HG02840 (cell line): ENCODE results near the gene R3HCC1L.

Experiments used
- ATAC-seq: cut with Tn5 transposase; IDR thresholded peaks from one replicate; pipeline ENCODE4 v1.9.1; 2021; ENCODE audit warnings: mild to moderate bottlenecking, moderate library complexity, moderate number of reproducible peaks; ENCODE audit not compliant: unreplicated experiment, low FRiP score

Gene R3HCC1L

GRCh38 chr10:98270073-98270740 lies 135.8 kb downstream of the R3HCC1L start:
- ATAC-seq = no peak

GRCh38 chr10:98270786-98271185 lies 136.3 kb downstream of the R3HCC1L start:
- no peak for ATAC-seq

DNA sequence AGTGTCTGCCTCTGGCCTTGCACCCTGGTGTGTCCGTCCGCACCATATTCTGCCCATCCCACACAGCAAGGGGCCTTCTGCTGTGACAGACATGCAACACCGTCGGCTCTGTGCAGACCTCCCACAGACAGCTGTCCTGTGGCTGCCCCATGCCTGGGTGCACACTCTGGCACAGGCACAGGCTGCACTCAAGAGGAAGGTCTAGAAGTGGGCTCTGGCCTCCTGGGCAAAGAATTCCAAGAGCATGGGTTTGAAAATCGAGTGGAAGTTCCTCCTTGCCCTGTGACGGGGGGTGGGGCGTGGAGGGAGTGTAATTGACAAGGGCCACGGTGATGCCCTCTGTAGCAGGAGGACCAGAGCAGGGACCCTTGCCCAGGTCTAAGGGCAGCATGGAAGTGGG lies 137.8 kb downstream of the R3HCC1L start:
- ATAC-seq = no peak

DNA sequence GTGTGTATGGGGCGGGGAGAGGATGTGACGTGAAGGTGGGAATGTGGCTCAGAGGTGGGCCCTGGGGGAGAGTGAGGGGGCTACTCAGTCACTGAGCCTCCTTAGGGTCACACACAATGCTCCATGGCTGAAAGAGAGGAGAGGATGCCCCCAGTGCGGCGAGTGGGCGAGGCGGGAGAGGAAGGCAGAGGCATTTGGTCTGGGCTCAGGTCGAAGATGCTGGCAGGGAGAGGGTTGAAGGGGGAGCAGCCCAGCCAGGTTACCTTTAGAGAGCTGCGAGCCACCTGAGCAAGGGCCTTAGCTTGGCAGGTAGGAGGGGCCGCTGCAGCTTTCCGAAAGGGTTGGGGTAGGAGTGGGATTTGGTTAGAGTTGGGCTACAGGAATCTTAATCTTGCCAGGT lies 138.2 kb downstream of the R3HCC1L start:
- ATAC-seq = no peak

DNA sequence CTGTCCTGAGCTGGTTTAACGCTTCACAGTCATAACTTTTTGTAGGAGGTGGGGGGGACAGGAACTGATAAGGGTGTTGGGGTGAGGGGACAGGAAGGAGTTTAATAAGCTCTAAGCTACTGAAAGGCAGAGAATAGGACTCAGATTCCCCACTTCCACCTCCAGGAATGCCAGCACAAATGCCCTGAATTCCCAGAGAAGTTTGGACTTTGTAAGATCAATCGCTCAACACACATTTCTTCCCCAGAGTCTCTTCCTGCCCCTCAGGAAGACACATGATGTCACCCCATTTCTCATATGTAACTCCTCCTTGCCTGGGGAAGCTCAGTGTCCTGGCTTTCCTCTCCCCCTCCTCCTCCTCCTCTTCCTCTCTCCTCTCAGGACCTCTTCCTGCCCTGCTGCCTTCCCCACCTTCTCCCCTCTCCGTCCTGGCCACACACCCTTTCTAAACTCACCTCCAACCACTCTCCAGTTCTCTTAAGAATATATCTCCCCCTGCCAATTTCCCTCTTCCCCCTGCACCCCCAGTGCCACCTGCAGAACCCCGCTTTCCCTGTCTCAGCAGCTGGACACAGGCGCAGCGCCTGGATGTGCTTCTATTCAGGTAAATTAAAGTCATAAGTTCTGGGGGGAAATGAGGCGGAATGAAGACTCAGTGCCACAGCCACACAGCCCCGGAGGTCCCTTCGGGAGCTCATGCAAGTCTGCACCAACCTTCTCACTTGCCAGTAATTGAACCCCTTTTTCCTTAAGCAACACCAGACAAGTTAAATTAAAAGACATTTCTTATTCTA lies 138.8 kb downstream of the R3HCC1L start:
- no peak for ATAC-seq

GRCh38 chr10:98274562-98274961 lies 140.1 kb downstream of the R3HCC1L start:
- ATAC-seq = no peak

DNA sequence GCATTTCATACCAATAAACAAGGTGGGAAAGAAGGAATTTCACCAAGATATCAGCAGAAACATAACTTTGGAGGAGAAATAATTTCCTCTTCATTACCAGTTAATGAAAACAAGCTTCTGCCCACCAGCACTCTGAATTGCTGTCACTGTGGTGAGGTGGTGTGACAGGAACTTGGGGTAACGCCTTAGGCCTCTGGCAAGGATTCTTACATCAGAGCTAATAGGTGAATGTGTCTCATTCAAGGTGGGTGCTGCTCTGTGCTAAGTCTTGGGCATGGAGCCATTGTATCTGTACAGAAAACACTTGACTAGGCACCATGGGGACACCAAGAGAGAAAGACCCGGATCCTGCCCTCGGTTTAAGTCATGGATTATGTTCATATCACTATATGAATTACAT lies 141.9 kb downstream of the R3HCC1L start:
- no peak for ATAC-seq

DNA sequence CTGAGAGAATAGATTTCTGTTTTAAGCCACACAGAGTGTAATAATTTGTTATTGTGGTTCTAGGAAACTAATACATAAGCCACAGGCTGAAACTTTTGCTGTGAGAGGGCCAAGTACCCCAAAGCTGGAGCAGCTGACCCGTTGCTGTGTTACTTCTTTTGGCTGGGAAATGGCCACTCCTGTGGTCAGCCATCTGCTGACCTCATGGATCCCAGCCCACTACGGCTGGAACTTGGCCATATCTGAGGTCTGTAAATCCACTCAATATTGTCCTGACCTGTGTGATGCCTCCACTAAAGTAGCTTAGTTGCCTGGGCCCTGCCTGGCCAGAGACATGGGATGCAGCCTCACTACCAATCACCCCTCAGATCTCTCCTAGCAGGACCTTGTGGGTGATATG lies 151.0 kb downstream of the R3HCC1L start:
- ATAC-seq = no peak

DNA sequence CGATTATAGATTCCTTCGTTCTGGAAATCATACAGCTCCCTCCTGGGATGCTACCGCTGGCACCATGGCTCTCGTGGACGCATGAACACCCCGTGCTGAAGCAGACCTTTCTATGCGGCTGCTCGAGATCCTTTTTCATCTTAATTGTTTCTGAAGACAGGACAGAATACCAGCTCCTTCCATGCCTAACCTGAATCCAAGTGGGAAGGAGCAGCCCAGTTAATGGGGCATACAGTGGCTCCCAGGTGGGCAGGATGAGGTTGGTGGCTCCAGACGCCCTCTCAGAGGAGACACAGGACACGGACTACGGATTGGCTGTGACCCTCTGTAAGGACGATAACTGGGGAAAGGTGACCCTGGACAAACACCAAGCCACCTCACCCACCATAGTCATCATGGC lies 152.0 kb downstream of the R3HCC1L start:
- ATAC-seq = no peak

- ATAC-seq = no peak
Measured at GRCh38 chr10:98287321-98287720, 152.9 kb downstream of the R3HCC1L start.

DNA sequence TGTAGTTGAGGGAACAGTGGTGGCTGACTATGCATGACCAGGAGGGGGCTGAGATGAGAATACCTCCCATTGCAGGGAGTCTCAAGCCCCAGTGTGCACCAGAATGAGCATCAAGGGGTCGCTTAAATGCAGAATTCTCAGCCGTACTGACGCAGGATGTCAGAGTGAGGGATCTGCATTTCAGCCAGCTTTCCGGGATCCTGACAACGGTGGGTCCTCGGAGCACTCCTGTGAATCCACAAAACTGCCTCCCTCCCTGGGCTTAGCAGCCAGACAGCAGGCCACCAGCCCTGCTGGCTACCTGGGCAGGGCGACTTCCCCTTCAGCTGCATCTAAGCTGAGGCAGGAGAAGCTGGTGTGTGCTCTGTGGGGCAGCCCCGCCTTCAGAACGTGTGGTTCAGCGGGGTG lies 155.3 kb downstream of the R3HCC1L start:
- no peak for ATAC-seq

GRCh38 chr10:98292971-98293370 lies 158.5 kb downstream of the R3HCC1L start:
- no peak for ATAC-seq

GRCh38 chr10:98293550-98294269 lies 159.3 kb downstream of the R3HCC1L start:
- ATAC-seq = no peak

DNA sequence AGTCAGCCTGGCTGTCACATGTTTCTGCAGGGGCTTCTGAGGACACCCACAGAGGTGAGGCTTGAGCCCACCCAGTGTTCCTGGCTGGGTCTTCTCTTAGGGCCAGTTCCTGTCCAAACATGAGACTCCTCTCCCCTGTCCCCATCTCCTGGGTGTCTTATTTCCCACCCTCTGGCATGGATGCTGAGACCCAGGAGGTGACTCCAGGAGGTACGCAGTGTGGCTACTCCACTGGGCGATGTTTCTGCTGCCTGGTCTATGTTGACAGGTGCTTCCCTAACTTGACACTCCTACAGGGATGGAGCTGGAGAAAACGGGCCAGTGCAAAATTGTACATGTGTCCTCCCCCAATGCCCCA lies 159.8 kb downstream of the R3HCC1L start:
- ATAC-seq = no peak
